Adrenal gland (tissue), 5 donors: Measurements from ENCODE around the gene MINDY4.

ENCODE experiments used
- CTCF ChIP-seq, 6 experiments: fragments of 450-650 bp in 4 of 6; fragments of 200-600 bp in 2 of 6; sonication (generic) in 1 of 6; IDR thresholded peaks; 1 replicate in 5 of 6; 2 replicates in 1 of 6; pipeline versions ENCODE4 v1.5.1 to v1.8.0; 2016 to 2021; ENCODE audit warnings: antibody characterized with exemption in 6 of 6, mild to moderate bottlenecking in 2 of 6, moderate library complexity in 1 of 6
- POLR2A ChIP-seq, 2 donors: fragments of 450-650 bp; IDR thresholded peaks; one replicate each; pipeline ENCODE4 v1.6.1; 2017; ENCODE audit warnings: antibody characterized with exemption in 2 of 2, mild to moderate bottlenecking in 2 of 2, moderate library complexity in 1 of 2
- donor health status: DM: no; HTN: no; CAD: no.

GRCh38 chr7:30897770-30898169 is 126.6 kb downstream of the MINDY4 start:
- TF ChIP-seq CTCF (IDR thresholded peaks at IDR 0.05) (no peak), POLR2A (IDR thresholded peaks at IDR 0.05) (no peak)
